UCSD-AML1 (cell line): ENCODE results near the gene BCAR3.
"Not testable (repeated sequence)": the region's sequence is repeated elsewhere in the genome, so short reads cannot be mapped to it uniquely, and the experiment has no call there.

Experiments
- DNase-seq: peaks from one replicate; lab custom pipeline; 2025; ENCODE audit not compliant: unreplicated experiment; lab: John Stamatoyannopoulos, UW

Gene BCAR3

DNA sequence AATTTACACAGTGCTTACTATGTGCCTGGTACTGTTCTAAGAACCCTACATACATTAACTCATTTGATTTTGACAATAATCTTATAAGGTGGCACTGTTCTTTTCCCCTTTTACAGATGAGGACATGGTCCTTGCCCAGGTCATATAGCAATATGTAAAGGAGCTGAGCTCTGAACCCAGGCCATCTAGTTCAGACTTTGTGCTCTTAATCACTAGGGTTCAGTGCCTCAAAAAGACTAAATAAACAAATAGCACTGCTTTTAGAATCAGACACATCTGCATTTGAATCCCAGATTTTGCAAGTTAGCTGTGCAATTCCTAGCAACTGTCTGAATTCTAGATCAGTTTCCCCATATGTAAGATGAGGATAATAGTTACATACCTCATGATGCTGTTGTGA lies 8.7 kb upstream of the BCAR3 start:
- DNase-seq = no peak

DNA sequence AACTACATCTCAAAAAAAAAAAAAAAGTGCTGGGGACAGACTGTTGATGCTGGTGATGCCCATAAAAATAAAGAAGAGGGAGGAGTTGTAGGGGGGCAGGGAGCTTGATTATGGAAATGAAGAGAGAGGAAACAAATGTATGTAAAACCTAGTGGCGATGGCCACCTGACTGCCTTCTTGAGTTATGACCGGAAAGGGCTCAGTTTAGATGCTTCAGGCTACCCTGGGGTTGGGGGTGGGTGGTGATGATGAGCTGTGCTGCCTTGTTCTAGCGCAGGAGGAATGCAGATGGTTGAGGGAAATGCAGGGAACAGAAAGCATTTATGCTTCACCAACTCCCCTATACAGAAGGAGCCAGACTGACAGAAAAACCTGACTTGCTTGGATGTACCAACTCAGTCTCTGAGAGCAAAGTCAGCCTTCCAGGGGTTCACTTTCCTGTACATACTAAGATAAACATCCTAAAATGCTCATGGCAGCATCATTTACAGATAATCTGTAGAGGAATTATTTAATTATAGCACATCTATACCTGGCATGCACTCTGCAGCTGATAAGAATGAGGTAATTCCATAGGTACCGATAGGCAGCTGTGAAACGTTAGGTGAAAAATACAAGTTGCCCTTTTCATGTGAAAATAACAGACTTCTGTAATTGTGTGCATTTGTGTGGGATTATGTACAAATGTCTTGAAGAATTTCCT lies 8.0 kb upstream of the BCAR3 start:
- no peak for DNase-seq

DNA sequence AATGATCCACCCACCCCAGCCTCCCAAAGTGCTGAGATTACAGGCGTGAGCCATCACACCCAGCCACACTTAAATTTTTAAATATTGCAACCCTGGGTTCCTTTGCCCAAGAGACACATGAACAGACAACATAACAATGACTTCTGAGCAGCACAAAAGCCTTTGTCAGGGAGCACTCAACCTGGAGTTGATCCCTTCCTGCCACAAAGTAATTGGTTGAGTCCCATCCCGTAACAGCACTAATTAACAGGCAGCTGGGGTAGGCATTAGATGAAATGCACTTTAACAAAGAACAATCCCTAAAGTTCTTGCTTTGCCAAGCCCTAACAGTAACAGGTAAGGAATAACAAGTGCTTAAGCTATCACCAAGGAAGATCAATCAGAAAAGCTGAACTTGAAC lies 5.9 kb upstream of the BCAR3 start:
- DNase-seq = no peak

DNA sequence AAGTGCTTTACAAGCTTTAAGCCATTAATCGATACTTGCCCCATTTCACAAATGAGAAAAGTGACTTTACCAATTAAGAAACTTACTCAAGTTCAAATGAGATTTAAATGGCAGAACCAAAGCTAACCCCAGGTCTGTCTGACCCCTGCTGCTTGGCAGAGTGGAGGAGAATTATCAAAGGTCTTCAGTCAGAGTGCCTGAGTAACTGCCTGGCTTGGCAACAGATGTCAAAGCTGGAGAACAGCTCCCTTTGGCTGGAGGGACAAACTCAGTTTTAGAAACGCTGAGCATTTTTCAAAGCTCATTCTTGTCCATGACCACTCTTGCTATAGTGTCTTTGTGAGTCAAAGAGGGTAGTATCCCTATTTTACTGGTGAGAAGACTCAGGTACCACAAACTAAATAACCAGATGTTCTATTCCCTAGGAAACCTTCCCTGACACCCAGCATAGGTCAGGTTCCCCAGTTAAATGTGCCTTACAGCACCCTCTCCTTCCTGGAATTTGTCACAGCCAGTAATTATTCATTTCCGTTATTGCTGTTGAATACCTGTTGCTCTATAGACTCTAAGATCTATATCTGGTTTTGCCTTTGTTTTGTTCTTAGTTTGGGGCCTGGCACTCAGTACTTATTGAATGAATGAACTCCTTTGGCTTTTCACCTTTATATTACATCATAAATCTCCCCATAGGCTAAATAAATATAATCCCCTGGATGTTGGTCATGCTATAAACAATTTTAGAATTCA lies 5.0 kb upstream of the BCAR3 start:
- no peak for DNase-seq

DNA sequence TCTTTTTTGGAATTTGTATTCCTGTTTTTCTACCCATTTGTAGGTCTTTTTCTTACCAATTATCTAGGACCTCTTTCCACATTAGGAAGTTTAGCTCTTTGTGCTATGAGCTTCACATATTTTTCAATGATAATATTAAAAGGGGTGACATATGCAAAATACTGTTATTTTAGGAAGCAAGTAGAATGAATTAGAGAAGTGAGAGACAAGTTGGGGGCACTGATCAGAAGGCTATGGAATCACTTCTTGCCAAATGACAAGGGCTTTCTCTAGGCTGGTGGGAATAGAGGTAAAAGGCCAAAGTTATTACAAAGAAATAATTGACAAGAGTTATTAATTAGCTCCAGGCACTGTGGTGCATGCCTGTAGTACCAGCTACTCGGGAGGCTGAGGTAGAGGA lies 4.3 kb upstream of the BCAR3 start:
- DNase-seq = no peak

DNA sequence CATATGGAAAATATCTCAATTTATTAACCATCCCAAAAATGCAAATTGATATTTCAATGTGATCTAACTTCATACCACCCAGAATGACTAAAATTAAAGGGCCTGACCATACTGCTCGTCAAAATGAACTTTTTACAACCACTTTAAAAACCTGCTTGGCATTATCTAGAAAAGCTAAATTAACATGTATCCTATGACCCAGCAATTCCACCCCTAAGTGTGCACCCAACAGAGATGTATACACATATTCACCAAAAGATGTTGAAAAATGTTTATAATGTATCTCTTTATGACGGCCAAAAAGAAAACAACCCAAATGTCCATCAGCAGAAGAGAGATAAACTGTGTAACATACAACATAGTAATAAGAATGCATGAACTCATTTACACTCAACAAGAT lies 1.6 kb upstream of the BCAR3 start:
- DNase-seq = no peak

DNA sequence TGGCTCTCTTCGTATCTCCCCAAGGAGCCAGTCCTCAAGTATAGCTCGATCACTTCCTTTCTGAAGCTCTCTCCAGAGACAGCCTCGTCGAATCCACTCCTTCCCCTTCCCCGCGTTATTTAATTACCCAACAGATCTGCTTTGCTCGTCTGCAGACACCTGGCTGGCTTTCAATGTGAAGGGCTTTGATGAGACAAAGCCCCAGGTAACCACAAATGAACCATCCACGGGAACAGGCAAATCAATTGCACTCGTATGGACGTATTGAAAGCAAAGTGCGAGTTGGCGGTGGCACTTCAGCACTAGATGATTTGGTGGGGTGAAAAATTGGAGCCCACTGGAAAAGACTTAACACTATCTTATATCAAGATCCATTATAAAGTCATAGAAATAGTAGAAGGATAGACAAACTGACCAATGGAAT lies 364 bp upstream of the BCAR3 start:
- no peak for DNase-seq

DNA sequence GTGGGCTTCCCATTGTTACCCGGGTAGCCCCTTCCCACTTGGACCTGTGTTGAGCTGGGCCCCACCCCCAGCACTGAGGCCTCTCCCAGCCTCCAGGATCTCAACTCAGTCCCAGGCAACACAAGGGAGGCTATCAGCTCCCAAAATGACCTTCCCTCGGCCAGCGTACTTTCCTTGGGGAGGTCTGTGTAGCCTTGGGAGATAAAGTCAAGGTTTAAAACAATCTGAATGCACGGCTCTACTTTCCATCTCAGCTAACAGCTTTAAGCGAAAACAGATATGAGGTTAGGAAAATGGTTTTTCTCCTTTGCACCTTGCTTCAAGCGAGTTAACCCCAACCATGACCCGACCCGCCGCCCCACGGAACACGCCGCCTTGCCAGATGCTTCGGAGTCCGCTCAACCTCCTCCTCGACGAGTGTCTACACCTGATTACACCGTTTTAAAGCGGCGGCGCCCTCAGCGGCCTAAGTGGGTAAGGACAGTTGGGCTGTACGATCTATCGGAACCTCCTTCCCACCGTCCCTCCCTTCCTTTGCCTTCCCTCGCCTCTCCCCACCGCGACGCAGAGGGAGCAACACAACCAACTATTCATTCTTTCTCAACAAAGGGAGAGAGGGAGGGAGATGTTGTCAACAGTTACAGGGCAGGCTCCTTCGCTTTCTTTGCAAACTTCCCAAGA lies 1.1 kb downstream of the BCAR3 start:
- DNase-seq = no peak

DNA sequence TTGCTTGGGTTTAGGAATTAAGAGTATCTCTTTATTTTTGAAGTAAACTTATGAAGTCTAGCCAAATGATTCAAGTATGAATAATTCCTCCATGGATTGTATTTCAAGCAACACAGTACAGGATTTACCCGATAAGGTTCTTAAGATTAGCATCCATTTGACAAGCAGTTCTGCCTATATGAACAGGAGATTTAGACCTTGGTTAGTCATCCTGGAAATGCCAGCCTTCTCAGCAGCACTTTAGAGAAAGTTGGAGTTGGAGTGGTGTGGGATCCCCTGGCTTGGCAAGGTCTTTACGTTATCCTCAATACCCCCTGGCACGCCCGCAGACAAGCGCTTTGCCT lies 1.6 kb downstream of the BCAR3 start:
- no peak for DNase-seq

DNA sequence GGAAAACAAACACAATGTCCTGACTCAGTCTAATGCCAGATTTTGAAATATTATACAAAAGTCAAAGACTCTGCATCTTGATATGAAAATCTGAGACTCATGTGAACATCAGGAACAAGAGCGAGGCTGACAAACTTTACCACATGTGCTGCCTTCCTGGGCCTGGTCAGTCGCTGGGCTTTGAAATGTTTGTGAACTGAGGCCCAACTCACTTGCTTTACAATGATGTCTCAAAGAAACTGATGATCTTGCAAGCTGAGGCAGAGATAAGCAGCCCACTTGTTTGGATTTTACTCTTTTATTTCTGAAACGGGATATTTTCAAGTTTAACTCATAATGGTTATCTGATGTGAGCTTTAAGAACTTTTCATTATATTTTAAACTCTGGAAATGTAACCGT lies 2.1 kb downstream of the BCAR3 start:
- no peak for DNase-seq

DNA sequence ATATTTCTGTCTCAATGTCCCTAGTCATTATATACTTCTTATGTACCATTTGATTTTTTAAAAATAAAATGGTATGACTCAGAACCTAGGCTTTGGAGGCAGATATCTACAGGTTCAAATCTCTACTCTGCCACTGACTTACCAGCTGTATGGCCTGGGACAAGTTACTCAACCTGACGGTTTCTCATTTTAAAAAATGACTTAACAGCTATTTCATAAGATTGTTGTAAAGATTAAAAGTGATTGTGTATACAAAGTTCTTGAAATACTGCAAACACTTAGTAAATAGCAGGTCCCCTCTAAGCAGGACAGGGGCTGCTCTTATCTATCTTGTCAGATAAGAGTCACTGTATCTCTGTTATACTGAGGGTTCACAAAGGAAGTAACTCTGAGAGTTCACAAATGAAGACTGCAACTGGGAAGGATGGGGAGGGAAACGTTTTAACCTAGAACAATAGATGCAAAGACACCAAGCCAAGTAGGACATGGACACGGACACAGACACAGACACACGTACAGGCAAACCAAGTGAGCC lies 2.6 kb downstream of the BCAR3 start:
- no peak for DNase-seq

DNA sequence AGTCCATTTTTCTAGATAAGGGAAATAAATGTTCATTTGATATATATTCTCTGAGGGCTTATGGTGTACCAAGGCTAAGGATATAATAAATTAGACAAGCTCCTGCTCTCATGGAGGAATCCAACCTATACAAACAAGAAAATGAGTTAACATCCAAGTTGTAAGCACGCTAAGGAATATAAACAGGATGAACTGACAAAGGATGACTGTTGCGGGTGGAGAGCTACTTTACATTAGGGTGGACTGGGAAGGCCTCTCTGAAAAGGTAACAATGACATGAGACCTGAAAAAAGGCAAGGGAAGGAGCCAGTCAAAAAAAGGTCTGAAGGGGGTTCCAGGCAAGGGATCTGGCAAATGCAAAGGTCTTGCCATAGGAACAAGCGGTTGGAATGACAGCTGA lies 3.1 kb downstream of the BCAR3 start:
- no peak for DNase-seq

DNA sequence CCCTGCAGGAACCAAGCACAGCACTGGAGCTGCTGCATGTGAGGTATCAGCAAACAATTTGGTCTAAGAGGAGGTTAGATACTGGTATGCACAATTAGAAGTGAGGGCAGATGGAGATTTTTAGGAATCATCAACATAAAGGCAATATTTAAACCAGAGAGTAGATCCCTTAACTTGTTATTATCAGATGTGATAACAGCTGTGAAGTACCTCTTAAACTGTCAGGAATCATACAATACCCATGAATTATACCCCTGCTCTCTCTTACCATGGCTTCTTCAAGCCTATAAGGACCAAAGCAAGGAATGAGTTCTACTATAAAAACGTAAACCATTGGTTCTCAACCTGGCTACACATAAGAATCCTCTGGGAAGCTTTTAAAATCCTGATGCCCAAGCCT lies 3.9 kb downstream of the BCAR3 start:
- no peak for DNase-seq

DNA sequence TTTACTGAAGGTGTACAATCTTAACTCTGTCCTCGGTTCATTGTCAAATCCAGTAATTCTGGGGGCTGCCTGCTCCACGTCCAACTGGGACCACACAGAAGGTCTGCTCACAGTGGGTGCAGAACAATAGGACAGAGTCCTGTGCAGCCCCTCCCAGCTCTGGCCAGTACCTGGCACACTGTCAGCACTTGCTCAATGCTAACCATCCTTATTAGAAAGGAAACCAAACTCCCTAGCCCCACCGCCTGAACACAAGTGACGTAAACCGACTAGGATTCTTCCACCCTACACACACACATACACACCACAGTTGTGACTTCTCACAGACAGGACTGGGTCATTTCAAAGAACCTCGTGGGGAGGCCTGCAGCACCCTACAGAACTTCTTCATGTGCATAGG lies 5.2 kb downstream of the BCAR3 start:
- DNase-seq = no peak

DNA sequence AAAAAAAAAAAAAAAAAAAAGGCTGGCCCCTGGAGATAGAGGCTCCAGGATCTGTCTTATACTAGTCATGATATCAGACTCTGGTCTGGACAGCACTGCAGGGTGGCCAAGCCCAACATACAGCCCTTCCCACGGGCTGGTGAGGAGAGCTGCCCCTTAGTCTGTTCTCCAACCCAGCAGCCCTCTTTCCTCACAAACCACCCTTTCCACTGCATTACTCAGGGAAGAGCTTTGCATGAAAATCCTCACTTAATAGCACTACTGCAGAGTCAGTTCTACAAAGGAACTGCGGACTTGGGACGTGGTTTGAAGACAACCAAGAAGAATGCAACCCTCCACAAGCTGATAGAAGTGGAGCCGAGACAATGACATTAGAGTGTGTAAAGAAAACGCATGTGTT lies 5.7 kb downstream of the BCAR3 start:
- DNase-seq = no peak

DNA sequence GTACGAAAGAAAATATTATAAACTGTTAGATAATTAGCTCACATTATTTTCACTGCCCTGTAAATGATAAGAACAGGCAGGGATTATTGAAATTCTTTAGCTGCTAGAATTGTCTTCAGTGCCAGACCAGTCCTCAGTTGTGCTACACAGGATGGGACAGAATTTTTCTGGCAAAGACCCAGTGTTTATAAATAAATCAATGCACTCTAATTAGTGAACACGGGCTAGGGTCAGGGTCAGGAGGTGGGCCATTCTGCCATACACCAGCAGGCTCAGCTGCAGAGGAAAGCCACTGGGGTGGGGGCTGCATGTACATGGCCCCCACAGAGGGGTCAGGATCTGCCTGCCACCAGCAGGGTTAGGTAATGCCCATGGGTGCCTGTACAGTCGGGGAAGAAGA lies 6.4 kb downstream of the BCAR3 start:
- DNase-seq = no peak

DNA sequence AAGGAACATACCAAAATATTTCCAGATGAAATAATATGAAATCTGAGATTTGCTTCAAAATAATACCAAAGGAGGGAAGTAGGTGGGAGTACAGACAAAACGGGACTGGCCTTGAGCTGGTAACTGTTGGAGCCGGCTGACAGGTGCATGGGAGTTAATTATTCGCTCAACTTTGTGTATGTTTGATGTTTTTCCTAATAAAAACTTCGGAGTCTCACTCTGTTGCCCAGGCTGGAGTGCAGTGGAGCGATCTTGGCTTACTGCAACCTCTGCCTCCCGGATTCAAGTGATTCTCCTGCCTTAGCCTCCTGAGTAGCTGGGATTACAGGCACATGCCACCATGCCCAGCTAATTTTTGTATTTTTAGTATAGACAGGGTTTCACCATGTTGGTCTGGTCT lies 7.6 kb downstream of the BCAR3 start:
- DNase-seq = not testable (repeated sequence)

DNA sequence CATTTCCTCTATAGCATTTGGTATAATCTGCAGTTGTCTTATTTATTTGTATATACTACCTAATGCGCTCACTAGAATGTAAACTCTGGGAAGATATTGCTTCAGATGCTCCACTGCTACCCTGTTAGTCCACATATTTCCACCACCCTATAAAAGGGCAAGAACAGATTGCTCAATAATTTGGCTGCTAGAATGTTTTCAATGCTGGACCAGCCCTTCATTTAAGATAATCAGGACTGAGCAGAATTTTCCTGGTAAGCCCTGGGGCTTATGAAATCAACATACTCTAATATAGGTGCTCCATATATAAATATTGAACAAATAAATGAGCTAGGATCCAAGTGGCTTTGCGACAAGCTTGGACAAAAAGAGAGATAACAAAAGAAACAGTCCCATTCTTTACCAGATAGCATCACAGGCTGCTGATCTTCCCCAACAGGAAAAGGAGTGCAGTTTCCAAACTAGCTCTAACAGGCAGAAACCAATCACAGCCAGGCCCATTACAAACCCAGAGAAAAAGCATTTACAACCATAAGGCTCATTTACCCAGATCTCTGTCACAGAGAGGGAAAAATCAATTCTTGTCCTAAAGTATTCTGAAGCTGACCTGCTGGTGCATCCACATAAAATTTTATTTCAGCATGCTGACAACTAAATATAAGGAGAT lies 8.3 kb downstream of the BCAR3 start:
- no peak for DNase-seq

DNA sequence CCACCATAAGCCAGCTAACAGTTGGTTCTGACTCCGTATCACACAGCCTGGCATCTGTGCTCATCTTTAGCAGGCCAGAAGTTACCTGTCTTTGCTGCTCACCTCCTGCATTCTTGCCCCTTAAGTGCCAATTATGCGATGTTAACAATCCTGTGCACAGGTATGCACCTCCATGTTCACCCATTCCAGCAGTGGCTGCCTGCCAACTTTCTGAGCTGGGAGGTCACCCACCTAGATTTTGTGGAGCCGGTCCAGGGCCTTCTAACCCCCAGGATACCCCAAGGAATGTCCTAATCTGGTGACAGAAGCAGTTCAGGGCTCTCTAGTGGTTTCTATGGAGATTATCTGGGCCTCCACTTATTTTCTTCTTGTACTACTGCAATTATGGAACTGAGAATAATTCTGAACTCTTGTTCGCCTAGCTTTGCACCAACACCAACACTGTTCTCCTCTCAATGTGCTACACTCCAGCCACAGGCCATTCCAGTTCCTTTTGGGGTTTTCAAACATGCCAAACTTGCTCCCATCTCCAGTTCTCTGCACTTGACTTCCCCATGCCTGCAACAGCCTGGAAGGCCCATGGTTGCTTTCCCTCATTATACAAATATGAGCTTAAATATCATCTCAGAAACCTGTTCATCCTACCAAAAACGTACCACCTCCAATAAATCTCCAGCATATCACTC lies 9.0 kb downstream of the BCAR3 start:
- no peak for DNase-seq

DNA sequence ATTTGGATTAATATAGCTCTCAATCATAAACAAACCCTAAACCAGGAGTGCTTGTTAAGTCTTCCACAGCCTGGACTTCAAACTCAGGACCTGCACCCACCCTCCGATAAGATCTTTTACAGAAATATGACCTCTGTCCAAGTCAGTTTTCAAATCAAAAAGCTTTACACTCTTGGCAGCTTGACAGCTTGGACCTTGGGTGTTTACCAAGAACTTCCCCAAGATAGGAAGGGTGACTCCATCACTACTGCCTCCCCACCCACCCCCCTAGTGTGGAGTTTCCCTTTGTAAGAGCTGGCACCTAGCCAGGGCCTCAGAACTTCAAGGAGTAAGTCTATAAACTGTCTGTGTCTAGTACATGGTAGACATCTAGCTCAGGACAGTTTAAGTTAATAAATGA lies 9.6 kb downstream of the BCAR3 start:
- DNase-seq = no peak

DNA sequence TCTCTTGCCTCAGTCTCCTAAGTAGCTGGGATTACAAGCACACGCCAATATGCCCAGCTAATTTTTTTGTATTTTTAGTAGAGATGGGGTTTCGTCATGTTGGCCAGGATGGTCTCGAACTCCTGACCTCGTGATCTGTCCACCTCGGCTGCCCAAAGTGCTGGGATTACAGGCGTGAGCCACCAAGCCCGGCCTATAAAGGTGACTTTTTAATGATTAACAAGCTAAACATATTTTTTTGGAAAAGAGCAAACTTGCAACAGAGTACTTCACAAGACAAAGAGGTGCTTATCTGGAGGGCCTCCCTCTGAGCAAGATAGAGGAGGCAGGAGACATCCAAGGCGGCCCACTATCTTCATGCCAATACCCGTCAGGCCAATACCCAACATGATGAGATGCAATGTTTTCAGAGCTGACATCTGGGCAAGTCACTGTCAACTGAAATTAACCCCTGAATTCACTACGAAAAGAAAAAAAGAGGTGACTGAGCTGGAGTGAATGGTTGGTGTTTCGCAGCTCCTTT lies 10.5 kb downstream of the BCAR3 start:
- no peak for DNase-seq
